Measurements from ENCODE around the gene ZNF93.
"Not testable (repeated sequence)": the region's sequence is repeated elsewhere in the genome, so short reads cannot be mapped to it uniquely, and the experiment has no call there.

ZNF93 gene

GRCh38 chr19:19865750-19866610 is 34.8 kb upstream of the ZNF93 start, which contains the start of gene ZNF253:
TSS of gene ZNF253 (plus strand) at chr19:19865882. CDS start at chr19:19865997, 115 bp downstream.
- Histone ChIP-seq H4K91ac (ENCODE audit: low read depth, low read length, poor library complexity) (peak within 1 kb of the TSS; percentile 92), H3K14ac (ENCODE audit: low read length) (peak within 1 kb of the TSS; percentile 99), H3K79me1 (ENCODE audit: low read depth, low read length) (no peaks in the 10 kb centered on the region), H2BK15ac (ENCODE audit: low read length) (no peak within 1 kb of the TSS), H2BK120ac (ENCODE audit: low read depth, low read length) (peak within 1 kb of the TSS; percentile 82), H3K4me2 (ENCODE audit: insufficient read depth, low read length, poor library complexity, severe bottlenecking) (peak within 1 kb of the TSS; percentile 60), H3K23ac (ENCODE audit: low read depth, low read length, poor library complexity) (peak within 1 kb of the TSS; percentile 98), H2BK5ac (ENCODE audit: low read length) (peak within 1 kb of the TSS; percentile 97), H3K4ac (ENCODE audit: low read length) (peak within 1 kb of the TSS; percentile 96), H3K4me3 (ENCODE audit: low read length in 2 of 2) (peak within 1 kb of the TSS; percentile 87 to 99), H3K4me1 (ENCODE audit: control insufficient read depth in 2 of 2, insufficient read depth in 1 of 2, low read depth in 1 of 2, low read length in 2 of 2) (no peaks in the 10 kb centered on the region), H4K8ac (ENCODE audit: low read depth, low read length) (no peak within 1 kb of the TSS), H3K18ac (ENCODE audit: low read length) (peak within 1 kb of the TSS; percentile 99), H2AFZ (ENCODE audit: low read length) (peak within 1 kb of the TSS; percentile 91), H3K36me3 (replicated peaks in 1 of 2; ENCODE audit: control insufficient read depth in 2 of 2, insufficient read depth in 2 of 2, low read length in 2 of 2) (peaks cover under 1 to 39% of the 10 kb centered on the region in 2 donors), H3K27me3 (ENCODE audit: control insufficient read depth in 3 of 3, insufficient read depth in 3 of 3, low read depth in 1 of 3, low read length in 3 of 3) (no peaks in the 10 kb centered on the region), H2BK12ac (ENCODE audit: low read length) (no peak within 1 kb of the TSS), H3K27ac (replicated peaks; ENCODE audit: low read length) (peak within 1 kb of the TSS; percentile 100), H3K9me3 (replicated peaks in 1 of 2; ENCODE audit: control insufficient read depth in 2 of 2, insufficient read depth in 1 of 2, low read depth in 1 of 2, low read length in 2 of 2) (peaks cover 0 to 62% of the 10 kb centered on the region in 2 donors), H2AK5ac (ENCODE audit: low read depth, low read length) (peak within 1 kb of the TSS; percentile 97), H3K9ac (ENCODE audit: low read depth, low read length, poor library complexity) (peak within 1 kb of the TSS; percentile 98)
- DNase-seq (ENCODE audit: low spot score): peak; percentile 95
- WGBS, 2 donors (ENCODE audit: extremely low coverage in 2 of 2, insufficient read length in 2 of 2, insufficient replicate concordance in 1 of 2): no CpG with 5 or more reads among the region's 43 CpGs

- Histone ChIP-seq H2BK15ac (ENCODE audit: low read length) (no peak overlapping the region), H3K27ac (replicated peaks; ENCODE audit: low read length) (peak overlapping the region; percentile 100), H3K36me3 (replicated peaks in 1 of 2; ENCODE audit: control insufficient read depth in 2 of 2, insufficient read depth in 2 of 2, low read length in 2 of 2) (peaks cover 4 to 47% of the 10 kb centered on the region in 2 donors), H3K23ac (ENCODE audit: low read depth, low read length, poor library complexity) (no peak overlapping the region), H3K18ac (ENCODE audit: low read length) (no peak overlapping the region), H4K91ac (ENCODE audit: low read depth, low read length, poor library complexity) (no peak overlapping the region), H3K4me1 (ENCODE audit: control insufficient read depth in 2 of 2, insufficient read depth in 1 of 2, low read depth in 1 of 2, low read length in 2 of 2) (no peaks in the 10 kb centered on the region), H4K8ac (ENCODE audit: low read depth, low read length) (no peak overlapping the region), H3K4me2 (ENCODE audit: insufficient read depth, low read length, poor library complexity, severe bottlenecking) (peak overlapping the region; percentile 36), H3K27me3 (ENCODE audit: control insufficient read depth in 3 of 3, insufficient read depth in 3 of 3, low read depth in 1 of 3, low read length in 3 of 3) (no peaks in the 10 kb centered on the region), H2BK5ac (ENCODE audit: low read length) (peak overlapping the region; percentile 97), H3K14ac (ENCODE audit: low read length) (no peak overlapping the region), H3K4ac (ENCODE audit: low read length) (no peak overlapping the region), H2BK12ac (ENCODE audit: low read length) (no peak overlapping the region), H3K4me3 (ENCODE audit: low read length in 2 of 2) (peak overlapping the region; percentile 87 to 99), H3K9ac (ENCODE audit: low read depth, low read length, poor library complexity) (no peak overlapping the region), H3K9me3 (replicated peaks in 1 of 2; ENCODE audit: control insufficient read depth in 2 of 2, insufficient read depth in 1 of 2, low read depth in 1 of 2, low read length in 2 of 2) (peaks cover 2 to 65% of the 10 kb centered on the region in 2 donors), H2AFZ (ENCODE audit: low read length) (peak overlapping the region; percentile 91), H2AK5ac (ENCODE audit: low read depth, low read length) (no peak overlapping the region), H3K79me1 (ENCODE audit: low read depth, low read length) (no peaks in the 10 kb centered on the region), H2BK120ac (ENCODE audit: low read depth, low read length) (no peak overlapping the region)
- WGBS, 2 donors (ENCODE audit: extremely low coverage in 2 of 2, insufficient read length in 2 of 2, insufficient replicate concordance in 1 of 2): no CpG with 5 or more reads among the region's 23 CpGs
- peak; percentile 57 for DNase-seq (ENCODE audit: low spot score)
These were observed 34.0 kb upstream of the ZNF93 start for GRCh38 chr19:19866611-19867248.

GRCh38 chr19:19870086-19870485 is 30.7 kb upstream of the ZNF93 start:
- not testable (repeated sequence) for H3K79me1 ChIP-seq (ENCODE audit: low read depth, low read length); H2BK120ac ChIP-seq (ENCODE audit: low read depth, low read length); H3K27me3 ChIP-seq (ENCODE audit: control insufficient read depth in 3 of 3, insufficient read depth in 3 of 3, low read depth in 1 of 3, low read length in 3 of 3); H2AFZ ChIP-seq (ENCODE audit: low read length); H3K4me1 ChIP-seq (ENCODE audit: control insufficient read depth in 2 of 2, insufficient read depth in 1 of 2, low read depth in 1 of 2, low read length in 2 of 2); H2BK12ac ChIP-seq (ENCODE audit: low read length); H3K4me2 ChIP-seq (ENCODE audit: insufficient read depth, low read length, poor library complexity, severe bottlenecking); DNase-seq (ENCODE audit: low spot score); H4K91ac ChIP-seq (ENCODE audit: low read depth, low read length, poor library complexity); H2BK5ac ChIP-seq (ENCODE audit: low read length); H3K9ac ChIP-seq (ENCODE audit: low read depth, low read length, poor library complexity); H3K27ac ChIP-seq (replicated peaks; ENCODE audit: low read length); H3K23ac ChIP-seq (ENCODE audit: low read depth, low read length, poor library complexity); H4K8ac ChIP-seq (ENCODE audit: low read depth, low read length); H2BK15ac ChIP-seq (ENCODE audit: low read length); H3K4ac ChIP-seq (ENCODE audit: low read length); H3K18ac ChIP-seq (ENCODE audit: low read length); H3K4me3 ChIP-seq (ENCODE audit: low read length in 2 of 2); H3K14ac ChIP-seq (ENCODE audit: low read length); H2AK5ac ChIP-seq (ENCODE audit: low read depth, low read length)
- H3K9me3 ChIP-seq (replicated peaks in 1 of 2; ENCODE audit: control insufficient read depth in 2 of 2, insufficient read depth in 1 of 2, low read depth in 1 of 2, low read length in 2 of 2): peaks cover 12 to 84% of the 10 kb centered on the region in 2 donors
- peaks cover 21 to 77% of the 10 kb centered on the region in 2 donors for H3K36me3 ChIP-seq (replicated peaks in 1 of 2; ENCODE audit: control insufficient read depth in 2 of 2, insufficient read depth in 2 of 2, low read length in 2 of 2)
- WGBS, 2 donors (ENCODE audit: extremely low coverage in 2 of 2, insufficient read length in 2 of 2, insufficient replicate concordance in 1 of 2): no CpG with 5 or more reads among the region's 5 CpGs

GRCh38 chr19:19871932-19872331 is 28.8 kb upstream of the ZNF93 start:
- WGBS, 2 donors (ENCODE audit: extremely low coverage in 2 of 2, insufficient read length in 2 of 2, insufficient replicate concordance in 1 of 2): no CpG with 5 or more reads among the region's 3 CpGs
- H3K9me3 ChIP-seq (replicated peaks in 1 of 2; ENCODE audit: control insufficient read depth in 2 of 2, insufficient read depth in 1 of 2, low read depth in 1 of 2, low read length in 2 of 2): peaks cover 12 to 98% of the 10 kb centered on the region in 2 donors
- no peak overlapping the region for H2AK5ac ChIP-seq (ENCODE audit: low read depth, low read length)

More at GRCh38 chr19:19871932-19872331, 28.8 kb upstream of the ZNF93 start:
- H3K79me1 ChIP-seq (ENCODE audit: low read depth, low read length): no peaks in the 10 kb centered on the region
- no peak overlapping the region for H3K4me3 ChIP-seq (ENCODE audit: low read length in 2 of 2)
- H3K4me1 ChIP-seq (ENCODE audit: control insufficient read depth in 2 of 2, insufficient read depth in 1 of 2, low read depth in 1 of 2, low read length in 2 of 2): no peaks in the 10 kb centered on the region
- H3K36me3 ChIP-seq (replicated peaks in 1 of 2; ENCODE audit: control insufficient read depth in 2 of 2, insufficient read depth in 2 of 2, low read length in 2 of 2): peaks cover 23 to 95% of the 10 kb centered on the region in 2 donors
- no peak overlapping the region for H3K23ac ChIP-seq (ENCODE audit: low read depth, low read length, poor library complexity)
- no peak overlapping the region for H2BK15ac ChIP-seq (ENCODE audit: low read length)
- H3K9ac ChIP-seq (ENCODE audit: low read depth, low read length, poor library complexity): no peak overlapping the region
- no peak overlapping the region for H4K8ac ChIP-seq (ENCODE audit: low read depth, low read length)
- no peak for DNase-seq (ENCODE audit: low spot score)
- H3K27ac ChIP-seq (replicated peaks; ENCODE audit: low read length): no peak overlapping the region
- H3K14ac ChIP-seq (ENCODE audit: low read length): no peak overlapping the region
- H3K18ac ChIP-seq (ENCODE audit: low read length): no peak overlapping the region
- H3K27me3 ChIP-seq (ENCODE audit: control insufficient read depth in 3 of 3, insufficient read depth in 3 of 3, low read depth in 1 of 3, low read length in 3 of 3): no peaks in the 10 kb centered on the region
- no peak overlapping the region for H2BK5ac ChIP-seq (ENCODE audit: low read length)
- H3K4ac ChIP-seq (ENCODE audit: low read length): no peak overlapping the region
- no peak overlapping the region for H2BK12ac ChIP-seq (ENCODE audit: low read length)
- no peak overlapping the region for H3K4me2 ChIP-seq (ENCODE audit: insufficient read depth, low read length, poor library complexity, severe bottlenecking)
- H4K91ac ChIP-seq (ENCODE audit: low read depth, low read length, poor library complexity): no peak overlapping the region
- H2BK120ac ChIP-seq (ENCODE audit: low read depth, low read length): no peak overlapping the region
- H2AFZ ChIP-seq (ENCODE audit: low read length): no peak overlapping the region
